Right atrium auricular region (tissue), 2 donors: Measurements from ENCODE around the gene ZNF407. TPM values are rescaled to one million over a fixed set of nuclear protein-coding genes. Genes with fewer than 3 reads are reported as not detected.

Source experiments
- DNase-seq: peaks from one replicate; pipeline ENCODE4 v3.0.0-alpha.2; 2019; ENCODE audit warnings: low spot score
- H3K27ac ChIP-seq, 2 donors: fragments of 200-600 bp; sonication (generic); 1 replicate in 1 of 2; 2 replicates in 1 of 2; pipeline ENCODE4 v1.5.1; 2016 to 2019
- H3K27me3 ChIP-seq, 2 donors: fragments of 200-600 bp; sonication (generic); one replicate each; pipeline versions ENCODE4 v1.5.1 to v1.6.0; 2017 to 2019
- H3K36me3 ChIP-seq: fragments of 200-600 bp; sonication (generic); one replicate; pipeline ENCODE4 v1.5.1; 2016
- H3K4me1 ChIP-seq, 2 donors: fragments of 200-600 bp; sonication (generic); one replicate each; pipeline versions ENCODE4 v1.5.1 to v1.6.0; 2017 to 2019
- H3K4me3 ChIP-seq, 2 donors: fragments of 200-600 bp; sonication (generic); 1 replicate in 1 of 2; 2 replicates in 1 of 2; pipeline ENCODE4 v1.5.1; 2017 to 2019; ENCODE audit warnings: mild to moderate bottlenecking in 1 of 2, moderate library complexity in 1 of 2
- H3K9me3 ChIP-seq, 2 donors: fragments of 200-600 bp; sonication (generic); one replicate each; pipeline ENCODE4 v1.5.1; 2019
- CTCF ChIP-seq, 2 donors: fragments of 200-600 bp; sonication (generic); IDR thresholded peaks; one replicate each; pipeline ENCODE4 v1.5.1; 2019; ENCODE audit warnings: antibody characterized with exemption in 2 of 2
- total RNA-seq, 2 donors: library from RNA; depleted of rRNA; stranded (reverse); fragments of >200 nt; gene quantifications; one replicate each; pipeline ENCODE4 v1.1.0, GENCODE V29; 2016

Gene ZNF407
- total RNA-seq, 2 donors from 2014 or later: 7.8 to 8.7 TPM

DNA sequence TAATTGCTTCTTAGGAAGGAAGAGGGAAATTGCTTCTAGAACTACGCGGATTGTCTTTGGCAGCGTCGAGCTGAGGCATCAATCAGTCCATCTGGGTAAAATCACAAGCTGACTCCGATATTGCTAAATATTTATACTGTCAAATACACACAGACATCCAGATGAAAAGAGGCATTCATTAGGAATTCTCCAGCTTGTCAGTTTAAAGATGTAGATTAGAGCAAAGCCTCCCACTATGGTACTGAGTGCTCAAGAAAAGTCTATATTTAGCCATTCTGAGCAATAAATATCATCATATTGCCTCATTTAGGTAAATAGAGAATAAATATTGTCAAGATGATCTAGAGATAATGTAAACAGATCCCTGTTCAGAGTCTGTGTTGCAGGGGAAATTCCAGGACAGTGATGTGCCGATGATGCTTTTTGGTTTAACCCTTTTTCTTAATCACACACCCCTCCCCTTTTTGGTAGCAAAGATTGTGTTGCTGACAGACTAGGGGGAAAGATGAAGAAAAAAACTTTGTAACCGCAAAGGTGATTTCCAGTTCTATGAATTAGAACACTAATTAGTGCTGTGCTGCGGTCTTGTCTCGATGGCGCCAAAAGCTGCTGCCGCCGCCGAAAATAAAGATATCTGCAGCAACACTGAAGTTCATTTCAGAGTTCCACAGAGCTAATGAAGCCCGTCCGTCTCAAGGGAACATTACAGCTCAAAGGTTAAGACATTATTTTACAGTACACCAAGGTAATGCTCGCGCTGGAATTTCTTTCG lies 439.4 kb downstream of the ZNF407 start:
- peak overlapping the region in 1 of 2 donors; percentile 6 for H3K27ac ChIP-seq
- H3K36me3 ChIP-seq: no peaks in the 10 kb centered on the region
- H3K4me3 ChIP-seq: no peak overlapping the region
- TF ChIP-seq CTCF (IDR thresholded peaks at IDR 0.05): no peak
- no peaks in the 10 kb centered on the region for H3K9me3 ChIP-seq
- DNase-seq: no peak
- H3K4me1 ChIP-seq: no peaks in the 10 kb centered on the region
- no peaks in the 10 kb centered on the region for H3K27me3 ChIP-seq

GRCh38 chr18:75037689-75037955 lies 440.0 kb downstream of the ZNF407 start:
- Histone ChIP-seq H3K36me3 (no peaks in the 10 kb centered on the region), H3K27me3 (no peaks in the 10 kb centered on the region), H3K27ac (peak overlapping the region in 1 of 2 donors; percentile 6), H3K4me1 (no peaks in the 10 kb centered on the region), H3K9me3 (no peaks in the 10 kb centered on the region), H3K4me3 (no peak overlapping the region)
- DNase-seq: no peak
- TF ChIP-seq CTCF (IDR thresholded peaks at IDR 0.05): no peak

- H3K4me3 ChIP-seq: no peak overlapping the region
- TF ChIP-seq CTCF (IDR thresholded peaks at IDR 0.05): peak; percentile 17 to 49
- DNase-seq: no peak
- H3K4me1 ChIP-seq: no peaks in the 10 kb centered on the region
- no peaks in the 10 kb centered on the region for H3K9me3 ChIP-seq
- no peaks in the 10 kb centered on the region for H3K27me3 ChIP-seq
- H3K27ac ChIP-seq: no peak overlapping the region
- no peaks in the 10 kb centered on the region for H3K36me3 ChIP-seq
Measured at GRCh38 chr18:75041586-75041985, 443.9 kb downstream of the ZNF407 start.

DNA sequence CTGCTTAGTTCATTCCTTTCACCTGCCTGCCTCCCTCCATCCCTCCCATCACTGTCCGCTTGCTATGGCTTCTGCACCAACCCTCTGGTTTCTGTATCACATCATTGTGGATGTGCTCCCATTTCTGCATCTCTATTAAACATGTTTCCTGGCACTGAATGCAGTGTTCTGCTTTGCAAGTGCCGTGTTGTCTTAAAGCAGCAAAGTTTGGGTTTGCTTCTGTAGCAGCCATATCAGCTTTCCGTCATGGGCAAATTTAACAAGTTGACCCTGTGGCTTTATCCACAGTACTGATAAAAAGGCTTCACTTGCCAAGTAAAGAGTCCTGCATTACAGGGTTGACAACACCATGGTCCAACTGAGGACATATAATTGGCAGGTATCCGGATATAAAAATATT lies 445.8 kb downstream of the ZNF407 start:
- no peak overlapping the region for H3K4me3 ChIP-seq
- peaks cover 0 to 16% of the 10 kb centered on the region in 2 donors for H3K4me1 ChIP-seq
- no peaks in the 10 kb centered on the region for H3K27me3 ChIP-seq
- H3K36me3 ChIP-seq: no peaks in the 10 kb centered on the region
- DNase-seq: no peak
- H3K27ac ChIP-seq: peak overlapping the region in 1 of 2 donors; percentile 42
- no peak for TF ChIP-seq CTCF (IDR thresholded peaks at IDR 0.05)
- H3K9me3 ChIP-seq: no peaks in the 10 kb centered on the region

GRCh38 chr18:75044296-75044695 lies 446.6 kb downstream of the ZNF407 start:
- H3K9me3 ChIP-seq: no peaks in the 10 kb centered on the region
- no peak for TF ChIP-seq CTCF (IDR thresholded peaks at IDR 0.05)
- DNase-seq: no peak
- peak overlapping the region in 1 of 2 donors; percentile 42 for H3K27ac ChIP-seq
- no peaks in the 10 kb centered on the region for H3K36me3 ChIP-seq
- H3K4me1 ChIP-seq: peaks cover 0 to 16% of the 10 kb centered on the region in 2 donors
- H3K4me3 ChIP-seq: no peak overlapping the region
- no peaks in the 10 kb centered on the region for H3K27me3 ChIP-seq

DNA sequence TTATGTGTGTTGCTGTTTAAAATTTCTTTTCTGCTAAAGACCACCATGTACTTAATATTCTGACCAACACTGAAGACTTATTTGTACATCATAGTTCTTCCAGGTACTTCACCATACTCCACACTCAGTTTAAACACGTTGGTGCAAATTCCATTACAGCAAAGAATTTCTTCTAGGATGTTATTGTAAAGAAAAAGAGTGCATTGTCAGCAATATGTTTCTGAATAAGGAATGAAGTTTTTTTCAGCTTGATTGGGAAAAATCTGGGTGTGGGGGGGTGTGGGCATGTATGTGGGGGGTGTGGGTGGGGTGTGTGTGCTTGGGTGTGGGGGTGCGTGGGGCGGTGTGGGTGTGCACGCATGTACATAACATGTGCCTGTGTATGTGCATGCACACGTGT lies 447.1 kb downstream of the ZNF407 start:
- no peaks in the 10 kb centered on the region for H3K27me3 ChIP-seq
- DNase-seq: no peak
- TF ChIP-seq CTCF (IDR thresholded peaks at IDR 0.05): no peak
- H3K4me3 ChIP-seq: no peak overlapping the region
- no peaks in the 10 kb centered on the region for H3K9me3 ChIP-seq
- H3K36me3 ChIP-seq: no peaks in the 10 kb centered on the region
- peaks cover 0 to 16% of the 10 kb centered on the region in 2 donors for H3K4me1 ChIP-seq
- no peak overlapping the region for H3K27ac ChIP-seq
